IPS DF 19.7 (cell line): ENCODE measurements around the gene ST13.
"Not testable (repeated sequence)": the region's sequence is repeated elsewhere in the genome, so short reads cannot be mapped to it uniquely, and the experiment has no call there.

ENCODE experiments used
- DNase-seq: peaks from one replicate; pipeline ENCODE4 v3.0.0-alpha.2; 2013; ENCODE audit warnings: low read depth, low spot score

Gene ST13

GRCh38 chr22:40782521-40782920, 73.9 kb downstream of the ST13 start:
- no peak for DNase-seq

DNA sequence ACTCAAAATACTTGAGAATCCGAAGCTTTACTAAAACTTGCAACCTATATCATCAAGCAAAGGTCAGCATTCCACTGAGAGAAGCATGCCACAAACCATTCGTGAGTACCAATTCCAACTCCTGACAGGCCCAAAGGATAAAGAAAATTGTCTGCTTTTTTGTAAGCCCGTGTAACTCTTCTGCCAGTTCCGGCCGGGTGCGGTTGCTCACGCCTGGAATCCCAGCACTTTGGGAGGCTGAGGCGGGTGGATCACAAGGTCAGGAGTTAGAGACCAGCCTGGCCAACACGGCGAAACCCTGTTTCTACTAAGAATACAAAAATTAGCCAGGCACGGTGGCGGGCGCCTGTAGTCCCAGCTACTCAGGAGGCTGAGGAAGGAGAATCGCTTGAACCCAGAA, 74.7 kb downstream of the ST13 start:
- not testable (repeated sequence) for DNase-seq
